Omental fat pad (tissue), 4 donors: ENCODE measurements around the gene NOLC1. TPM values are rescaled to one million over a fixed set of nuclear protein-coding genes. Genes with fewer than 3 reads are reported as not detected.
"Not testable (repeated sequence)": the region's sequence is repeated elsewhere in the genome, so short reads cannot be mapped to it uniquely, and the experiment has no call there.

Source experiments
- ATAC-seq: fragments of 150-250 bp; one replicate; pipeline ENCODE4 v1.9.1; 2016; ENCODE audit warnings: mild to moderate bottlenecking, moderate library complexity; ENCODE audit not compliant: low FRiP score
- DNase-seq: peaks from one replicate; pipeline ENCODE4 v3.0.0-alpha.2; 2019; ENCODE audit warnings: low spot score
- total RNA-seq, 4 donors: library from RNA; depleted of rRNA; stranded (reverse); fragments of >200 nt; gene quantifications; one replicate each; pipeline ENCODE4 v1.1.0, GENCODE V29; 2016
- TF ChIP-seq, protein P1 (sequence below), 3 donors: fragments of 450-650 bp; IDR thresholded peaks; one replicate each; pipeline ENCODE4 v1.5.1; 2016 to 2017; ENCODE audit warnings: antibody characterized with exemption in 3 of 3, mild to moderate bottlenecking in 3 of 3, moderate library complexity in 2 of 3

NOLC1 gene
- total RNA-seq, 4 donors from 2014 or later: 35.3 to 229 (median 81.7) TPM

DNA sequence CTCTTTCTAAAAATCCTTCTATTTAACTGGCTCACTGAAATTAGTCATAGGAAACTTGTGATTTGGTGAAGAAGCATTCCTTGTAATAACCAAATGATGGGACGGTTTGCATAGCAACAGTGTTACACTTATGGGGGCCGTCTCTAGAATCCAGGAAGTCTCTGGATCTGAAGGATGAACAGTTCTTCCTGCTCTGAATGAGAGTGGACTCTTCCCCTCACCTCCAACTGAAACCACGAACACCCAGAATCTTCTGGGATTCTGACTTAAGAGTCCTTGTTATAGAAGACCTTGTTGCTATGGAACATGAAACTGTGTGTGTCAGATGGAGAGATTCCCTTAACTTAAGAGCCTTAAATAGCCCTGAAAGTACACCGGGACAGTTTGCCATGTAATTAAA is 23.2 kb downstream of the NOLC1 start:
- DNase-seq: no peak
- ATAC-seq: no peak
- TF ChIP-seq, protein P1, sequence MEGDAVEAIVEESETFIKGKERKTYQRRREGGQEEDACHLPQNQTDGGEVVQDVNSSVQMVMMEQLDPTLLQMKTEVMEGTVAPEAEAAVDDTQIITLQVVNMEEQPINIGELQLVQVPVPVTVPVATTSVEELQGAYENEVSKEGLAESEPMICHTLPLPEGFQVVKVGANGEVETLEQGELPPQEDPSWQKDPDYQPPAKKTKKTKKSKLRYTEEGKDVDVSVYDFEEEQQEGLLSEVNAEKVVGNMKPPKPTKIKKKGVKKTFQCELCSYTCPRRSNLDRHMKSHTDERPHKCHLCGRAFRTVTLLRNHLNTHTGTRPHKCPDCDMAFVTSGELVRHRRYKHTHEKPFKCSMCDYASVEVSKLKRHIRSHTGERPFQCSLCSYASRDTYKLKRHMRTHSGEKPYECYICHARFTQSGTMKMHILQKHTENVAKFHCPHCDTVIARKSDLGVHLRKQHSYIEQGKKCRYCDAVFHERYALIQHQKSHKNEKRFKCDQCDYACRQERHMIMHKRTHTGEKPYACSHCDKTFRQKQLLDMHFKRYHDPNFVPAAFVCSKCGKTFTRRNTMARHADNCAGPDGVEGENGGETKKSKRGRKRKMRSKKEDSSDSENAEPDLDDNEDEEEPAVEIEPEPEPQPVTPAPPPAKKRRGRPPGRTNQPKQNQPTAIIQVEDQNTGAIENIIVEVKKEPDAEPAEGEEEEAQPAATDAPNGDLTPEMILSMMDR (IDR thresholded peaks at IDR 0.05): no peak

DNA sequence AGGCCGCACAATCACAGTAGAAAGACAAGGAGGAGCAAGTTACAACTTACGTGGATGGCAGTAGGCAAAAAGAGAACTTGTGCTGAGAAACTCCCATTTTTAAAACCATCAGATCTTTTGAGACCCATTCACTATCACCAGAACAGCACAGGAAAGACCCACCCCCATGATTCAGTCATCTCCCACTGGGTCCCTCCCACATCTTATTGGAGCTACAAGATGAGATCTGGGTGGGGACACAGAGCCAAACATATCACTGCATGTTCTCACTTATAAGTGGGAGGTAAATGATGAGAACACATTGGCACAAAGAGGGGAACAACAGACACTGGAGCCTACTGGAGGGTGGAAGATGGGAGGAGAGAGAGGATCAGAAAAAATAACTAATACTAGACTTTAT is 32.4 kb downstream of the NOLC1 start:
- DNase-seq (no peak), ATAC-seq (no peak)
- TF ChIP-seq, protein P1 (IDR thresholded peaks at IDR 0.05): no peak

DNA sequence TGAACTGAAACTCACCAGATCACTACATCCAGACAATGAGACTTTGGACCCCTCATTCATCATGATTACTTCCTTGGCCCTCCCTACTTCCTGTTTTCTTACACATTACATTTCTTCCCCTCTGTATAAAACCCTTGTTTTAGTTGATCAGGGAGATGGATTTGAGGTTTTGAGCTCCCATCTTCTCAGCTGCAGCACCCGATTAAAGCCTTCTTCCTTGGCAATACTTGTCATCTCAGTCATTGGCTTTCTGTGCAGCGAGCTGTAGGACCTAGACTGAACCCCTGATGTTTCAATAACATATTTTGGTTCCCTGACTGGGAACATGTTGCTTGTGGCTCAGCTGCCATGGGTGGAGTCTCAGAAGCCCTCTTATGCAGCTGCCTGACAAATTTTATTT is 33.1 kb downstream of the NOLC1 start:
- TF ChIP-seq, protein P1 (IDR thresholded peaks at IDR 0.05): no peak
- ATAC-seq (no peak), DNase-seq (no peak)

DNA sequence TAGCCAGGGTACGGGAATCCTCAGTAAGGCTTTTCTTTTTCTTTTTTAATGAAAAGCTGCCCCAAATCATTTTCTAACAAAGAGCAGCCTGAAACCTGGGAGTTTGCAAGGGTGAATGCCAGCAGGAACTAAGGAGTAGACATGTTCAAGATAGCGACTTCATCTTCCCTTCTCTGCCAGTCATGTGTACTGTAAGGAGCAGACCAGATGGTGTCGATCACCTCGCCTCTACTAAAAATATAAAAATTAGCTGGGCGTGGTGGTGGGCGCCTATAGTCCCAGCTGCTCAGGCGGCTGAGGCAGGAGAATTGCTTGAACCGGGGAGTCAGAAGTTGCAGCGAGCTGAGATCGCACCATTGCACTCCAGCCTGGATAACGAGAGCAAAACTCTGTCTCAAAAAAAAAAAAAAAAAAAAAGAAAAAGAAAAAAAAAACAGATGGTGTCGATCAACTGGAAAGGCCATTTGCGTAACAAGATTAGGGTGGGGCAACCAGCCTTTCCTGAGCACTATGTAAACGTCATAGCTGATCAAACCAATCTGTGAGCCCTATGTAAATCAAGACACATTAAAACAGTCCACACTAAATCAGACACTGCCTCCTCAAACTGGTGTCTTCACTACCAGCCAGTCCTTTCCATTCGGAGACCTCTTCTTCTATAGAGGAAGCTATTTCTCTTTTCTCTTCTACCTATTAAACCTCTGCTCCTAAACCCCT is 33.8 kb downstream of the NOLC1 start:
- ATAC-seq: no peak
- TF ChIP-seq, protein P1 (IDR thresholded peaks at IDR 0.05): no peak
- no peak for DNase-seq

DNA sequence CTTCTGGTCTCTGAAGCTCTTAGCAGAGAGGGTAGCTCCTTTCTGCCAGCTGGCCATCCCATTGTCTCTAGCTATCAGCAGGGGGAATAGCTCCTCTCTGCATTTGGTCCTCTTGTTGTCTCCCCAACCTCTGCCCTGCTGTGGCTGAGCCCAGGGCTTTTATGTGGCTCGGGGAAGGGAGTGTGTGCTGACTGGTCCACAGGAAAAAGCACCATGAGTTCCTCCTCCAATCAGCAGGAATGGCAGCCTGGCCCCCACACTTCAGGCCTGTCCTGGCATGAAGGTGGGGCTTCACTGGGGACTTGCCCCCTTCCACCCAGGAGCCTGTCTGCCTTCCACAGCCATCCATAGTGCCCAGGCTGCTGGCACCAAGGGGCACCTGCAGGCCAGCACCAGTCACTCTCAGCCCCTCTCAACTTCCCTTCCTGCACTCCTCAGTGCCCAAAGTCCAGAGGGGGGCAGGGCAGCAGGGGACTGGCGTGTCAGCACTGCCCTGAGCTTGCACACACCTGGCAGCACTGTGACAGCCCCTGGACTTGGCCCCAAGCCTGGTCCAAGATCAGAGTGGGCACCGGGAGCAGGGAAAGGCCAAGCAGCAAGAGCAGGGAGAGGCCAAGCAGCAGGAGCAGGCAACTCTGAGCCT is 36.2 kb downstream of the NOLC1 start:
- TF ChIP-seq, protein P1 (IDR thresholded peaks at IDR 0.05): no peak
- DNase-seq: no peak
- ATAC-seq: peak; percentile 28

DNA sequence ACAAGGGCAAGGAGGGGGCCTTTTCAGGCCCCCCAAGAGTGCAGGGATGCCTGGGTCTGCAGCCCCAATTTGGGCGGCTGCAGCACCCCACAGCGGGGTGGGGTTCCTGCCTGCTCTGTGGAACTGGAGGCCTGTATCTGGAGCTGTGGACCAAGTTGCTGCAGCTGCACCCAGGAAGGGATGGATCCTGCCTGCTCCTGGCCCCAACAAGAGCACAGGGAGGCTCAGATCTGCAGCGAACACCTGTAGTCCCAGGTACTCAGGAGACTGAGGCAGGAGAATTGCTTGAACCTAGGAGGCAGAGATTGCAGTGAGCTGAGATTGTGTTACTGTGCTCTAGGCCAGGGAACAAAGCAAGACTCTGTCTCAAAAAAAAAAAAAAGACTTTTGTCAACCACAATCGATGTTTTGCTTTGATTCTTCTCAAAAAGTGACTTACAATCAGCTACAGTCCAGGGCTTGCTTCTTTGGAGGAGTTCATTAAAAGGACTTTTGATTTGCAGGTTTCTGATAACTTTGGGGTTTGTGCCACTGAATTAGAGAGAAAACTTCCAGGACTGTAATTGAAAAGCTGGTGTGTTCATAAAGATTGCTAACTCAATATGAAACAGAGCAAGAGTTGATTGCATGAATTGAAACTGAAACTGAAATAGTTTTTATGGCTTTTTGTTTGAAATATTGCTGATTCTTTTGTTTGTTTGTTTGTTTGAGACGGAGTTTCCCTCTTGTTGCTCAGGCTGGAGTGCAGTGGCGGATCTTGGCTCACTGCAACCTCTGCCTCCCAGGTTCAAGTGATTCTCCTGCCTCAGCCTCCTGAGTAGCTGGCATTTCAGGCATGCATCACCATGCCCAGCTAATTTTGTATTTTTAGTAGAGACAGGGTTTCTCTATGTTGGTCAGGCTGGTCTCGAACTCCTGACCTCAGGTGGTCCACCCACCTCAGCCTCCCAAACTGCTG is 37.0 kb downstream of the NOLC1 start:
- not testable (repeated sequence) for ATAC-seq, DNase-seq

DNA sequence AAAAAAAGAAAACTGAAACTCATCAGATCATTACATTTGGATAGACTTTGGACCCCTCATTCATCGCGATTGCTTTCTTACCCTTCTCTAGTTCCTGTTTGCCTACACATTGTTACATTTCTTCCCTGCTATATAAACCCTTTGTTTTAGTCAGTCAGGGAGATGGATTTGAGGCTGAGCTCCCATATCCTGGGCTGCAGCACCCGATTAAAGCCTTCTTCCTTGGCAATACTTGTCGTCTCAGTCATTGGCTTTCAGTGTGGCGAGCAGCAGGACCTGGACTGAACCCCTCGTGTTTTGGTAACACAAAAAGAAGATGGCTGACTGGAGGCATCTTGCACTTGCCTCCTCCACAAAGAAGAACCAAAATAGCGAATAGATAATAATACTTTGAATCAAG is 39.8 kb downstream of the NOLC1 start:
- DNase-seq (no peak), ATAC-seq (no peak)
- TF ChIP-seq, protein P1 (IDR thresholded peaks at IDR 0.05): no peak
